Cardiac ventricle fibroblast (primary cell): ENCODE measurements around the gene C9orf57. TPM values are rescaled to one million over a fixed set of nuclear protein-coding genes. Genes with fewer than 3 reads are reported as not detected.

Experiments
- total RNA-seq: library from RNA; depleted of rRNA; stranded (reverse); fragments of >200 nt; gene quantifications from 2 replicates; pipeline ENCODE4 v1.2.3, GENCODE V29; 2015

C9orf57 gene, protein sequence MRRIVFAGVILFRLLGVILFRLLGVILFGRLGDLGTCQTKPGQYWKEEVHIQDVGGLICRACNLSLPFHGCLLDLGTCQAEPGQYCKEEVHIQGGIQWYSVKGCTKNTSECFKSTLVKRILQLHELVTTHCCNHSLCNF
- not detected in 2 replicates for total RNA-seq

DNA sequence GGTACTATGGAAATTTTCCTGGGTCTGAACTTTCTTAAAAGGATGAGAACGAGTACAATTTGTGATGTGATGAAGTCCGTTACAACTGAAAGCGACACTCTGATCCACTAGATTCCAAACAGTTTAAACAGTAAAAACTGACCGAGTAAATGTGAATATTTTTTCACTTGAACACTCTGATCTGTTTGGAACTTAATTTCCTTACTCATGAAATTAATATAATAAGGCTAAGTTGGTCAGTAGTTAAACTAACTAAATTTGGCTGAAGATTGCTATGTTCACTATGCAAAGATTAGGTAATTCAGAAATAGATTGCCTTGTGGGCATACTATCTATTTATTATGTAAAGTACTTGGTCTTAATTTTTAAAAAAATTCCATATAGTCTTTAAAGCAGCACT is at the start of gene C9orf57:
Gene C9orf57 (minus strand): TSS at position 101 of the 400 bp plus-strand sequence. CDS start 1,282 bp downstream, outside the sequence.

Other genes starting within 250 kb of the C9orf57 start
- gene ABHD17B, start 149.4 kb downstream of the C9orf57 start, total RNA-seq: 9.3 and 10.5 TPM in 2 replicates
- gene C9orf85, start 149.0 kb downstream of the C9orf57 start, total RNA-seq: 12.1 and 15.9 TPM in 2 replicates
- not detected in 2 replicates for gene GDA, start 88.8 kb upstream of the C9orf57 start, total RNA-seq